ENCODE results near the gene TRERF1.

DNA sequence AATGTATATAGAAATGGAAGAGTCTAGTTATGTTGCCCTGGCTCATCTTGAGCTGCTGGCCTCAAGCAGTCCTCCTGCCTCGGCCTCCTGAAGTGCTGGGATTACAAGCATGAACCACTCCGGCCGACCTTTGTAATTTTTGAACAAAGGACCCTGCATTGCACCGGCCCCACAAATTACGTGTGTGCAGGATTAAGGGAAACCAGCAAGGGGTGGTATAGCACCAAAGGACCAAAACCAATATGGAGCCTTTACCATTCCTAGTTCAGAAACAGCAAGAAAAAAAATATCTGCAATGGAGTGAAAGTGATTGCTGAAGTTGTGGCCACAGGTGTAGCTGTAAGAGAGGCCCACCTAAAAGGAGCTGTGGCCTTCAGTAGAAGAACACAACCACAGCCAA lies 8.2 kb upstream of the TRERF1 start:
- TF ChIP-seq GATA2 (IDR thresholded peaks at IDR 0.05; ENCODE audit: low read depth, low read length): no peak
- no peak for TF ChIP-seq GATA3 (IDR thresholded peaks at IDR 0.05; ENCODE audit: low read depth, low read length)
